Fibroblast of the aortic adventitia (primary cell): ENCODE measurements around the gene INPPL1. TPM values are rescaled to one million over a fixed set of nuclear protein-coding genes. Genes with fewer than 3 reads are reported as not detected.
"Not testable (repeated sequence)": the region's sequence is repeated elsewhere in the genome, so short reads cannot be mapped to it uniquely, and the experiment has no call there.

ENCODE experiments used
- DNase-seq: peaks from one replicate; pipeline ENCODE4 v3.0.0-alpha.2; 2010; ENCODE audit warnings: low read depth
- H3K4me3 ChIP-seq: 2 replicates; pipeline ENCODE4 v1.5.1; 2011; ENCODE audit warnings: low read depth, mild to moderate bottlenecking, control low read depth, low read length, moderate library complexity
- total RNA-seq: library from RNA; depleted of rRNA; stranded (reverse); fragments of >200 nt; gene quantifications from 2 replicates; pipeline ENCODE4 v1.2.3, GENCODE V29; 2012; ENCODE audit warnings: low replicate concordance
- TF ChIP-seq, protein P1 (sequence below): IDR thresholded peaks from 2 replicates; pipeline ENCODE4 v1.5.1; 2011; ENCODE audit warnings: mild to moderate bottlenecking, low read length, control low read depth, inconsistent platforms; ENCODE audit not compliant: insufficient read depth

Gene INPPL1
- total RNA-seq, 1 donor: 54.6 TPM

DNA sequence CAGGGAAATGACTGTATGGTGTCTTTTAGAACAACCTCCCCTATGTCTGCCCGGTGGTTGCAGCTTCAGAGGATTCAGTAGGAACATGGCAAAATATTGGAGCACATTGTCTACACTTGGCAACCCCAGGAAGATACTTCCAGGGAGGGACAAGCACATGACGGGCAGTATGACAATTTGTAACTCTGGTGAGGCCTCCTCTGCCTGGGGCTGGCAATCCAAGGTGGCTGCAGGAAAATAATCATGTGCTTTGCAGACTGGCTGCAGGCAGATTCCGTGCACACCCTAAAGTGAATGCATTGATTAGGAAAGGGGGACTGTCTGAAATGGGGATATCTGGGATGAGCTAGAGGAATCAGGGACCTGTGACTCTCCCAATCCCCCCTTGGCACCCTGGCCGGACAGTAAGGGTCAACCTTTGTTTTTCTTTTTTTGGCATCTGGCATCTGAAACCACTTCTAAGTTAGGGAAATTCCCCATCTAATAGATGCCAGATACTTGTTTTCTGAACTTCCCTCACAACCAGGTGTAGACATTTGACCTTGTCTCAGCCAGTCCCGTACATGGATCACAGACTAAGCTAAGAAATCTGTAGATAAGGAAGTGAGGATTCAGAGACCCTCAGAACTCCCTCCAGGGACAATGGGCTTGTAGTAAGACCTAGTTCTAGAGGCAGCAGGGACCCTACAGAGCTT, 29.9 kb downstream of the INPPL1 start:
- no peak overlapping the region for H3K4me3 ChIP-seq
- TF ChIP-seq, protein P1, sequence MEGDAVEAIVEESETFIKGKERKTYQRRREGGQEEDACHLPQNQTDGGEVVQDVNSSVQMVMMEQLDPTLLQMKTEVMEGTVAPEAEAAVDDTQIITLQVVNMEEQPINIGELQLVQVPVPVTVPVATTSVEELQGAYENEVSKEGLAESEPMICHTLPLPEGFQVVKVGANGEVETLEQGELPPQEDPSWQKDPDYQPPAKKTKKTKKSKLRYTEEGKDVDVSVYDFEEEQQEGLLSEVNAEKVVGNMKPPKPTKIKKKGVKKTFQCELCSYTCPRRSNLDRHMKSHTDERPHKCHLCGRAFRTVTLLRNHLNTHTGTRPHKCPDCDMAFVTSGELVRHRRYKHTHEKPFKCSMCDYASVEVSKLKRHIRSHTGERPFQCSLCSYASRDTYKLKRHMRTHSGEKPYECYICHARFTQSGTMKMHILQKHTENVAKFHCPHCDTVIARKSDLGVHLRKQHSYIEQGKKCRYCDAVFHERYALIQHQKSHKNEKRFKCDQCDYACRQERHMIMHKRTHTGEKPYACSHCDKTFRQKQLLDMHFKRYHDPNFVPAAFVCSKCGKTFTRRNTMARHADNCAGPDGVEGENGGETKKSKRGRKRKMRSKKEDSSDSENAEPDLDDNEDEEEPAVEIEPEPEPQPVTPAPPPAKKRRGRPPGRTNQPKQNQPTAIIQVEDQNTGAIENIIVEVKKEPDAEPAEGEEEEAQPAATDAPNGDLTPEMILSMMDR: no peak
- DNase-seq: no peak

DNA sequence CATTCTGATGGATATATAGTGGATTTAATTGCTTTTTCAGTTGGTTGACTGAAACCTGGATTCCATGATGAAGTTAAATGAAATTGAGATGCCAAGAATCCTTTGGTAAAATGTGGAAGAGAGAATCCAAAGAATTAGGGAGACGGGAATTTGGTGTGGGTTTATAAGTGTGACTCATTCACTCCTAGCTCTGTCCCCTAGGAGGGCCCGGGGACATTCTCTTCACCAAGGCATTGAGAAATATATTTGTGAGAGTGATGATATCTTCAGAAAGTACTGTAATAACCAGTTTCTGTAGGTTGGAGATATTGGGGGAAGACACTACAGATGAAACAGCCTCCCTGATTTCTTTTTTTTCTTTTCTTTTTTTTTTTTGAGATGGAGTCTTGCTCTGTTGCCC, 33.0 kb downstream of the INPPL1 start:
- TF ChIP-seq, protein P1: no peak
- no peak overlapping the region for H3K4me3 ChIP-seq
- DNase-seq: no peak

DNA sequence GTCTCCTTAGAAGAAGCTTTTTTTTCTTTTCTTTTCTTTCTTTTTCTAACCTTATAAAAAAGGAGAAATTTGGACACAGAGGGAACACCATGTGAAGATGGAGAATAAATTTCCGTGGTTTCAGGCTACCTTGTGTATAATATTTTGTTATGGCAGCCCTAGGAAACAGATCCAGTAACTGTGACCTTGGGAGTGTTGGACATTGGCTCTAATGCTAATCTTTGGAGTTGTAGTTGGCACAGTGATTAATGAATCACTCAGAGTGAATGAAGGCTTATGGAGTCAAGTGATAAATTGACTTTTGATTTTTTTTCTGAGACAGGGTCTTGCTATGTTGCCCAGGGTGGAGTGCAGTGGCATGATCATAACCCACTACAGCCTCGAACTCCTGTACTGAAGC, 34.9 kb downstream of the INPPL1 start:
- TF ChIP-seq, protein P1: no peak
- H3K4me3 ChIP-seq: no peak overlapping the region

DNA sequence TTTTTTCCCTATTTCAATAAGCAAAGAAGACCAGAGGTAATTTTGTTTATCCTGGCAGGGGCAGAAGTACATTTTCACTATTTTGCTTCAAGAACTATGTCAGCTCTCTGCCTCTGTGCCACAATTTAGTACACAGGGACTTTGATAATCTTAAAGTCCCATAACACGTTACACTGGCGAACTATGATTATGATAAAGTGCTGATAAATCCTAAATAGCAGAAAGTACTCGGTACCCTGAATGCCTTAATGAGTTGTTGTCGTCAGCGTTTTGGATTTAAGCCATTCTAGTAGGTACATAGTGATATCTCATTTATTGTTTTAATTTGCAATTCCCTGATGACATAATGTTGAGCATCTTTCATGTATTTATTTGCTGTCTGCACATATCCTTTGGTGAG, 36.0 kb downstream of the INPPL1 start:
- TF ChIP-seq, protein P1: no peak
- DNase-seq: no peak
- no peak overlapping the region for H3K4me3 ChIP-seq

More for the DNA sequence above, 34.9 kb downstream of the INPPL1 start:
- DNase-seq: no peak

DNA sequence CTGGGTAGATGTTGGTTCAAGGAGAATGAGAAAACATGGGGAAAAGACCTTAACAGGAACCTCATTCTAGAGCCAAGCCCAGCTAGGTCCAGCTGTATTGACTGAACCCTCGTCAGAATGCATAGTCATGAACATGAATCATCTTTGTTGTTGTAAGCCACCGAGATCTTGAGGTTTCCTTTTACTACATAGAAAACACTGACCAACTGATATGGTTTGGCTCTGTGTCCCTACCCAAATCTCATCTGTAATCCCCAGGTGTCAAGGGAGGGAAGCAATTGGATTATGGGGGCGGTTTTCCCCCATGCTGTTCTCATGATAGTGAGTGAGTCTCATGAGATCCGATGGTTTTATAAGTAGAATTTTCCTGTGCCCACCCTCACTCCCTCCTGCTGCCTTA, 38.8 kb downstream of the INPPL1 start:
- H3K4me3 ChIP-seq: no peak overlapping the region
- DNase-seq: peak; percentile 67
- TF ChIP-seq, protein P1: no peak

DNA sequence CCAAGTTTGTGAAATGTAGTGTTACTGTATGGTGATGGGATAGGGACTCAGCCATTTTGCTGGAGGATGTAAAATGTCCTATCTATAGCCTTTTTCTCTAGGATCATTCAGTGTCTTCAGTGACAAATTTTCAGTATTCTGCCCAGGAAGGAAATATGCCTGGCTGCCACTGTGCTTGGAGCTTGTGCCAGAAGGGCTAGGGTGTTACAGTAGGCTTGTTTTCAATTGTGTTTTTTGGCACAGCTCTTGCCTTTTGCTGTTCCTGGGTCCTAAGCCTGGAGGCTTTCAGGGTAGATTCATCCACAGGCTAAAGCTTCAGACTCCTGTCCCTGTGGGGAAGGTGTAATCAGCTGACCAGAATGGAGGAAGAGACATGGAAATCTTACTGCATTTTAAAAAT, 41.4 kb downstream of the INPPL1 start:
- no peak overlapping the region for H3K4me3 ChIP-seq
- TF ChIP-seq, protein P1: no peak
- DNase-seq: peak; percentile 14

DNA sequence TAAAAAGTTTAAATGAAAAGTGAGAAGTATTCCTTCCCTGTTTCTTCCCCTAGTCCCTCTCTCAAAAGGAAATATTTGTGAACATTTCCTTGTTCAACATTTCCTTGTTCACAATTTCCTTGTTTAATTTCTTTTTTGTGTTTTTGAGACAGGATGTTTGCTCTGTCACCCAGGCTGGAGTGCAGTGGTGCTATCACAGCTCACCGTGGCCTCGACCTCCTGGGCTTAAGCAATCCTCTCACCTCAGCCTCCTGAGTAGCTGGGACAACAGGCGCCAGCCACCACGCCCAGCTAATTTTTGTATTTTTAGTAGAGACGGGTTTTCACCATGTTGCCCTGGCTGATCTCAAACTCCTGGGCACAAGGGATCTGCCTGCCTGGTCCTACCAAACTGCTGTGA, 42.4 kb downstream of the INPPL1 start:
- not testable (repeated sequence) for DNase-seq, H3K4me3 ChIP-seq
